PFSK-1 (cell line): Measurements from ENCODE around the gene SPIRE1.

Source experiments
- FOXP2 ChIP-seq: optimal IDR thresholded peaks from 2 replicates; pipeline ENCODE3; 2011; ENCODE audit warnings: borderline replicate concordance, control low read depth, inconsistent platforms; ENCODE audit not compliant: insufficient read depth; ENCODE audit errors: extremely low read length, extremely low read depth
- POLR2AphosphoS5 ChIP-seq: IDR thresholded peaks from 2 replicates; pipeline ENCODE4 v1.6.1; 2012; ENCODE audit warnings: low read depth, mild to moderate bottlenecking, control low read depth, low read length, moderate library complexity
- REST ChIP-seq, 2 experiments: IDR thresholded peaks; 2 replicates each; pipeline versions ENCODE4 v1.6.1 to v1.8.0; 2011 to 2012; ENCODE audit warnings: low read depth in 2 of 2, low read length in 2 of 2, control low read depth in 1 of 2, inconsistent platforms in 1 of 2, mild to moderate bottlenecking in 1 of 2, moderate library complexity in 1 of 2; ENCODE audit not compliant: insufficient read depth in 1 of 2
- SIN3A ChIP-seq: IDR thresholded peaks from 2 replicates; pipeline ENCODE4 v1.6.1; 2012; ENCODE audit warnings: mild to moderate bottlenecking, low read length, moderate library complexity, borderline replicate concordance; ENCODE audit not compliant: insufficient read depth
- TAF1 ChIP-seq: IDR thresholded peaks from 2 replicates; pipeline ENCODE4 v1.6.1; 2012; ENCODE audit warnings: low read length, control low read depth, borderline replicate concordance; ENCODE audit not compliant: insufficient read depth

GRCh38 chr18:12479982-12480381 is 177.9 kb downstream of the SPIRE1 start:
- TF ChIP-seq TAF1: no peak
- TF ChIP-seq REST (IDR thresholded peaks at IDR 0.05; ENCODE audit: insufficient read depth in 1 of 2, low read depth in 2 of 2, low read length in 2 of 2): no peak
- TF ChIP-seq POLR2AphosphoS5: no peak
- no peak for TF ChIP-seq SIN3A
- TF ChIP-seq FOXP2: no peak
